A673 (cell line): Measurements from ENCODE around the gene MS4A7. TPM values are rescaled to one million over a fixed set of nuclear protein-coding genes. Genes with fewer than 3 reads are reported as not detected.
A peak's percentile ranks its signal among the peaks of the same experiment; 100 is the strongest.

Experiments
- BruUV-seq: library from RNA; stranded (reverse); fragments of 400-500 nt; replicated peaks from 2 replicates; lab custom pipeline; 2021; lab: Mats Ljungman, UMichigan
- CTCF ChIA-PET: fragments of 300-600 bp; sonication (Branson Sonifier 250); formaldehyde crosslinking; loops from one replicate; lab custom pipeline; 2022; ENCODE audit warnings: antibody characterized with exemption; lab: Charles Lee
- POLR2A ChIA-PET: fragments of 300-600 bp; sonication (Branson Sonifier 250); formaldehyde crosslinking; loops from one replicate; lab custom pipeline; 2022; ENCODE audit warnings: antibody characterized with exemption; ENCODE audit not compliant: low non-redundant PET; lab: Charles Lee
- DNase-seq: peaks from one replicate; pipeline ENCODE4 v3.0.0-alpha.2; 2015; ENCODE audit warnings: low spot score
- H3K27ac ChIP-seq: fragments of 200-600 bp; sonication (generic); 2 replicates; pipeline ENCODE4 v1.5.1; 2016; ENCODE audit warnings: mixed run types, low read depth, mild to moderate bottlenecking, mixed read lengths, antibody characterized with exemption, low read length; ENCODE audit not compliant: poor library complexity, severe bottlenecking
- H3K27me3 ChIP-seq: fragments of 200-600 bp; sonication (generic); replicated peaks from 2 replicates; pipeline ENCODE4 v1.6.1; 2017; ENCODE audit warnings: mixed run types, low read depth, mild to moderate bottlenecking, mixed read lengths, antibody characterized with exemption, low read length; ENCODE audit not compliant: insufficient read depth, poor library complexity
- H3K36me3 ChIP-seq: fragments of 200-600 bp; sonication (generic); 2 replicates; pipeline ENCODE4 v1.6.1; 2016; ENCODE audit warnings: mixed run types, mild to moderate bottlenecking, mixed read lengths, antibody characterized with exemption, low read length; ENCODE audit not compliant: insufficient read depth, poor library complexity, severe bottlenecking
- H3K4me1 ChIP-seq: fragments of 200-600 bp; sonication (generic); 2 replicates; pipeline ENCODE4 v1.6.1; 2017; ENCODE audit warnings: mixed run types, mild to moderate bottlenecking, mixed read lengths, antibody characterized with exemption, low read length; ENCODE audit not compliant: insufficient read depth, poor library complexity, severe bottlenecking
- H3K4me3 ChIP-seq: fragments of 200-600 bp; sonication (generic); 2 replicates; pipeline ENCODE4 v1.5.1; 2016; ENCODE audit warnings: low read depth, mixed run types, mild to moderate bottlenecking, mixed read lengths, low read length; ENCODE audit not compliant: poor library complexity, severe bottlenecking
- H3K9me3 ChIP-seq: fragments of 200-600 bp; sonication (generic); 2 replicates; pipeline ENCODE4 v1.6.1; 2016; ENCODE audit warnings: mixed run types, low read depth, mild to moderate bottlenecking, mixed read lengths, antibody characterized with exemption, low read length; ENCODE audit not compliant: poor library complexity, severe bottlenecking
- CTCF ChIP-seq: fragments of 300-800, 200-600 bp; sonication (generic); conservative IDR thresholded peaks from 2 replicates; pipeline ENCODE4 v1.5.1; 2017; ENCODE audit warnings: low read depth, mild to moderate bottlenecking, antibody characterized with exemption, low read length, moderate library complexity, mixed read lengths
- EZH2 ChIP-seq: fragments of 200-600 bp; sonication (generic); IDR thresholded peaks from 2 replicates; pipeline ENCODE4 v1.6.1; 2017; ENCODE audit warnings: borderline replicate concordance, low read depth, mild to moderate bottlenecking, mixed read lengths, antibody characterized with exemption, low read length; ENCODE audit not compliant: poor library complexity, severe bottlenecking
- intact Hi-C: fragments of 100-400 bp; cut with micrococcal nuclease; formaldehyde crosslinking; loops from one replicate; pipeline ENCODE4 v1.10.0; 2022; ENCODE audit not compliant: unreplicated experiment
- total RNA-seq: library from RNA; stranded (reverse); gene quantifications from 2 replicates; pipeline ENCODE4 v1.2.3, GENCODE V29; 2021

The MS4A7 gene
- total RNA-seq, 1 experiment from 2014 or later = not detected

DNA sequence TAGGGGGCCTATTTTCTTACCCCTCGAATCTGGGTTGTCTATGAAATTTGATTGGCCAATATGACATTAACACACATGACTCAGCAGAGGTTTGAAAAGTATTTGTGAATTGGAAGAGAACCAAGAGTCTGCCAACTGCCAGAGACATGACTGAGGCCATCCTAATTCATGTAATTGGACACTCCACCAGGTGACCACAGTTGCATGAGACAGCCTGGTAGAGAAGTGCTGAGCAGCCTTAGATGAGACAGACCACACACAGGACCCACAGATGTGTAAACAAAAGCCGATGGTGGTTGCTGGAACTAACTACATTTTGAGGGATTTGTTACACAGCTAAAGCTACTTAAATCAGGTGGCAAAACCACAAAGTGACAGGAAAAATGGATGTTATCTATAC, 50.2 kb downstream of the MS4A7 start:
- Histone ChIP-seq H3K27ac (no peak overlapping the region), H3K27me3 (peaks cover 13% of the 10 kb centered on the region), H3K36me3 (no peaks in the 10 kb centered on the region), H3K9me3 (no peaks in the 10 kb centered on the region), H3K4me3 (no peak overlapping the region), H3K4me1 (no peaks in the 10 kb centered on the region)
- intact Hi-C loops = no loop called here
- peak; percentile 5 for DNase-seq
- BruUV-seq = no TSS peak
- CTCF ChIA-PET = no interaction called here
- TF ChIP-seq CTCF = no peak
- TF ChIP-seq EZH2 = no peak
- POLR2A ChIA-PET = no interaction called here

DNA sequence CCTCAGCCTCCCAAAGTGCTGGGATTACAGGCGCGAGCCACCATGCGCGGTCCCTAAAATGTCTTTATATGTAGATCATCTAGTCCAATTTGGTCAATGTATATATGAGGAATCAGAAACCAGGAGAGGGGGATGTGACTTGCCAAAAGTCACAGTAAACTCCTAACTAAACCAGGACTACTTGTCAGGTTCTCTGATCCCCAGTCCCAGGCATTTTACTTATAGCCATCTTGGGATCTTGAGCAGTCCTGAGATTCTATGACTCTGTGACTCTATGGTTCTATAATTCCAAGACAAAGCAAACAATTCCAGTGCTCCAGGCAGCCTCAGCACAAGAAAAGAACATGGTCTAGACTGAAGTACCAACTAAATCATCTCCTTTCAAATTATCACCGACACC, 50.9 kb downstream of the MS4A7 start, which contains the start of gene MS4A5:
TSS of gene MS4A5 (plus strand) at position 301 of the 400 bp plus-strand sequence. CDS start 103 bp downstream, outside the sequence.
- Histone ChIP-seq H3K4me1 (no peaks in the 10 kb centered on the region), H3K27ac (no peak within 1 kb of the TSS), H3K27me3 (peaks cover 16% of the 10 kb centered on the region), H3K4me3 (no peak within 1 kb of the TSS), H3K36me3 (no peaks in the 10 kb centered on the region), H3K9me3 (no peaks in the 10 kb centered on the region)
- CTCF ChIA-PET = no interaction called here
- BruUV-seq = no TSS peak
- intact Hi-C loops = no loop called here
- no peak for TF ChIP-seq EZH2
- POLR2A ChIA-PET = no interaction called here
- DNase-seq = no peak

- no peak for DNase-seq
- no peaks in the 10 kb centered on the region for H3K36me3 ChIP-seq
- POLR2A ChIA-PET = no interaction called here
- H3K4me3 ChIP-seq = no peak overlapping the region
- no peaks in the 10 kb centered on the region for H3K4me1 ChIP-seq
- H3K27me3 ChIP-seq = peaks cover 16% of the 10 kb centered on the region
- H3K9me3 ChIP-seq = no peaks in the 10 kb centered on the region
- H3K27ac ChIP-seq = no peak overlapping the region
- BruUV-seq = no TSS peak
- TF ChIP-seq EZH2 = no peak
- TF ChIP-seq CTCF = no peak
- intact Hi-C loops = no loop called here
- CTCF ChIA-PET = no interaction called here
These were observed 52.9 kb downstream of the MS4A7 start for GRCh38 chr11:60431251-60431650.

DNA sequence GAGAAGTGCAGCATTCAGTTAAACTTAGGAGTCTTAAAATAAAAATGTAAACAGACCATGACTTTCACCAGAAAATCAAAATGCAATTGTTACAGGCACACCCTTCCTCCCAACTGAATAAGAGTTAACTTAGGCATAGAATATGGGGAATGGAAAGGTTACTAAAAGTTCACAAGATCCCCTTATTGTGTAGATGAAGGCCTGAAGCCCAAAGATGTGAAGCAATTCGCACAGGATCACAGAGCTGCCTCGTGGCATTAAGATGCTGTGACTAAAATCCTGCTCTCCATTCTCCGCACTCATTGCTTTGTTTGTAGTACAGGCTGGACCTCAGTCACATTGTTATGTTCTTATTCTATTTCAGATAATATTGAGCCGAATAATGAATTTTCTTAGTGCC, 55.1 kb downstream of the MS4A7 start:
- TF ChIP-seq EZH2 = no peak
- Histone ChIP-seq H3K4me1 (no peaks in the 10 kb centered on the region), H3K4me3 (no peak overlapping the region), H3K27me3 (peaks cover 16% of the 10 kb centered on the region), H3K36me3 (no peaks in the 10 kb centered on the region), H3K27ac (no peak overlapping the region), H3K9me3 (no peaks in the 10 kb centered on the region)
- ChIA-PET POLR2A (no interaction called here), CTCF (no interaction called here)
- no peak for DNase-seq
- intact Hi-C loops = no loop called here
- no TSS peak for BruUV-seq

Other genes with a start within 250 kb of the MS4A7 start
- gene MS4A6A, start 195.4 kb upstream of the MS4A7 start, total RNA-seq = not detected in 2 replicates
- not detected in 2 replicates for gene MS4A4E, start 135.4 kb upstream of the MS4A7 start, total RNA-seq
- gene MS4A4A, start 97.9 kb upstream of the MS4A7 start, total RNA-seq = not detected in 2 replicates
- not detected in 2 replicates for gene MS4A6E, start 51.3 kb upstream of the MS4A7 start, total RNA-seq
- not detected in 2 replicates for gene MS4A14, start 17.9 kb downstream of the MS4A7 start, total RNA-seq
- not detected in 2 replicates for gene MS4A5, start 51.0 kb downstream of the MS4A7 start, total RNA-seq
- gene MS4A1, start 77.3 kb downstream of the MS4A7 start, total RNA-seq = not detected in 2 replicates
- gene MS4A12, start 114.2 kb downstream of the MS4A7 start, total RNA-seq = not detected in 2 replicates
- gene MS4A13, start 136.9 kb downstream of the MS4A7 start, total RNA-seq = not detected in 2 replicates